HG02642 (cell line): ENCODE data around the gene CYP4B1.
"Not testable (repeated sequence)": the region's sequence is repeated elsewhere in the genome, so short reads cannot be mapped to it uniquely, and the experiment has no call there.

Source experiments
- ATAC-seq: cut with Tn5 transposase; IDR thresholded peaks from one replicate; pipeline ENCODE4 v1.9.1; 2021; ENCODE audit warnings: mild to moderate bottlenecking; ENCODE audit not compliant: unreplicated experiment, poor library complexity

The CYP4B1 gene

DNA sequence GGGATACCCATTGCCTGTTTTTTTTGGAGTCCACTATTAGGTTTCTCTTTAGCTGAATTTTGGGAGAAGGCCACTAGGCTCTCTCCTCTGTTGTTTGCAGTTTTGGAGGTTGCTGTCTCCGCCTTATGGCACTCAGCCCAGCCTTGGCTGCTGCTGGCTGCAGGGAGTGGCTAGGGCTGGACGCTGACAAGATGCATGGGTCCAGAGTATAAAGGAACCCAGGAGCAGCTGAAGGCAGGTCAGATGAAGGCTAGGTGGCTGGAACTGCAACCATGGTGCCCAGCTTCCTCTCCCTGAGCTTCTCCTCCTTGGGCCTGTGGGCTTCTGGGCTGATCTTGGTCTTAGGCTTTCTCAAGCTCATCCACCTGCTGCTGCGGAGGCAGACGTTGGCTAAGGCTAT lies at the start of gene CYP4B1:
CYP4B1 (plus strand) TSS at position 237 of the 400 bp plus-strand sequence; CDS start at position 273, 36 bp downstream.
- no peak for ATAC-seq

DNA sequence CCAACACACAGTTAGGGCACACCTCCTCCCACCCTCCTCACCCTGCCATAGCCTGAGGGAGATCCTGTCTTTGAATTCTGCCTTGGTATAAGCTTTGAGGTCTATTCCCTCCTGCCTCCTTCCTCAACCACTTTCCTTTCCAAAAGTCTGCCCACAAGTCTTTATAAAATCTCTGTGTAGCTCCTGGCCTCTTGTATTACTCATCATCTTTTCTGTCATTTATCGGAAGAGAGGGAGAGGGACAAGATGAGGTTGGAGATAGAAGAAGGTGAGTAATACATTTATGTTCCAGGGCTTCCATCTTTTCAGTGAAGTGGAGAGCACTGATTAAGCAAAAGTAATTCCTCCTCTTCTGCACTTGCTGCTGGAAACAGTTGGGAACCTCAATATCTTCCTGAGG lies 49.4 kb upstream of the CYP4B1 start:
- no peak for ATAC-seq

DNA sequence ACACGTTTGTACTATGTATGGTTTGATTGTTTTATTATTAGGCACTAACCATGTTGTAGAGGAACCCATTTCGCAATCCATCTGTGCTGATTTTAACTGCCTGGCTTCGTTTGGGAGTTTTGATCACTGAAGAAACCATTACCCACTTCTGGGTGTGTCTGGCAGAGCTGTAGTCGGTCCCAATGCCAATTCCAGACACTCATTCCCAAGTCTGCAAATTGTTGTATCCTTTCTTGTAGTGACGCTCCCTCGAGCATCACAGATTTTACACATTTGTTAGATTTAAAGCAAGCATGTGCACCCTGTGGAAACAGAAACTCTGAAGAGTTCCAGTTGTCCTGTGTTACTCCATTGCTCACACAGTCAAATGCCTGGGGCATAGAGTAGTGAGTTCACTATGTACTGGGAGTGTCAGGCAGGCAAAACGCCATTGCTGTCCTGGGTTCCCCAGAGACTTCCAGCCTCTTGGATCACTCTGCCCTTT lies 48.9 kb upstream of the CYP4B1 start:
- ATAC-seq, result no peak

DNA sequence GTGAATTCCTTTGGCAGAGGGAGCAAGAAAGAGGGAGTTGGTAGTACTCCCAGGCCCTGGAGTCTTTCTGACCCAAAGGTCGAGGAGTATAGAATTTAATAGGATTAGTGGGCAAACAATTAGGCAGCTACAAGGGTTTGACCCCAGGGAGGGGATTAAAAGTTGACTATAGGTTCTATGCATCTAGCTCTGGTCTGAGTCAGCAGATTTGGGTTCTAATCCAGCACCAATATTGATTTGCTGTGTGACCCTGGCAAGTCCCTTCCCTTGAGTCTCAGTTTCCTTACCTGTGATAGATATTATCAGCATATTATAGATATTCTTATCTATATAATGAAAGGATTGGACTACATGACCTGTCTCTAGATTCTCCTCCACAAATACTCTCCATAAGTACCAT lies 44.9 kb upstream of the CYP4B1 start:
- ATAC-seq, result no peak

DNA sequence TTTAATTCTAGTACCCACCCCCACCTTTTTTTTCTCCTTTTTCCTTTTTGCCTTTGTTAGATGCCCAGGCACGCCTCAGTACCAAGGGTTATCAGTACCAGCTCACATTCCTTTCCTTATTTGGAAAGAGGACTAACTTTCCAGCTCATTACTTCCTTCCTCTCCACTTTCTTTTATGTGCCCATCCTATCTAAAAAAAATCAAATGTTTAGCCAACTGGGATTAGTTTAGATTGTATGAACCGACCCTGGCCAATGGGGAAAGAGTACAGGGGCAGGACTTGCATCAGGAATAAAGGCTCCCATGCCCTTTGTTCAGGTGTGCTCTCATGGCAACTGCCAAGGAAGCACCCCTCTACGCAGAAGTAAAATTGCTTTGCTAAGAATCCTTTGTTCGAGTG lies 44.1 kb upstream of the CYP4B1 start:
- not testable (repeated sequence) for ATAC-seq

DNA sequence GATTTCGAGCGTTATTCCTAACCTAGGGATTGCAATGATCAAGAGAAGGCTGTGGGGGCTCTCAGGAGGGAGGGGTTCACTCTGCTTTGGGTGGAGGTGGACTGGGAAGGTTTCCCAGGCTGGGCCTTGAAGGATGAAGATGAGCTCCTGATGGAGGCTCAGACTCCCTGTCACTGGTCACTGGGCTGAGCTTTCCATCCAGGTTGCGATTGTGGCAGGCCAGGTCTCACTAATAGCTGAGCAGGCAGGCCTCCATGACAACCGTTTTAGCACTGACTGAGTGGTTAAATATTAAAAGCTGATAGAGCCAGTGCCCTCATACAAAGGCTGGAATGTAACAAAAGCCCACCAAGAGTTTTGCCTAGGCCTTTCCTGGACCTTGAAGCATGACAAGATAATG lies 43.7 kb upstream of the CYP4B1 start:
- ATAC-seq, result no peak

DNA sequence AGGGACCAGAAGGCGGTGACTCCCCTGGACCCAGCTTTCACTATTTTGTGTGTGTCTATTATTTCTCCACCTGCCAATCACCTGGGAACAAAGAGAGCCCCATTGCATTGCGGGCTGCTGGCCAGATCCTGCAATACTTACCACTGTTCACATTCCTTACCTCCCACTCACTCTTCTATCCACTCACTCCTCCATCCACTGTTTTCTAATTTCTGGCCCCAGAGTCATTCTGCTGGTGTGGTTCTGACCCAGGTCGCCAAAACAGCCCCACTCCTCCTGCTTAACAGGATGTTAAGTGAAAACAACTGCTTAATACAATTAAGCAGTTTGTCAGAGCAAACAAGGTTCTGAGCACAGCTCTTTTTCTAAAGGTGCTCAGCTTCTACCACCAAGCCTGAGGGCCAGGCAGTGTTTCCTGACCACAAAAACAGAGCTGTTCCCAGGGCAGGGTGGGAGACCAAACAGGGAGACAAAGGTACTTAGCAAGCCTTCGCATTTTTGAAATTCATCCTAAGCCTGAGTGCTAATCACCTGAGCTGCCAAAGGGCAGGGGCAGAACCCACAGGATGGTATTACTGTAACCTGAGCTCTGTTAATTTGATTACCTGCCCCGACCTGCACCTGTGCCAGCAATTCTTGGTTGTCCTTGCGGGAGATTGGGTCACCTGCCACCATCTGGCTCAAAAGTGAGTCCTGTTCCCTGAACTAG lies 41.4 kb upstream of the CYP4B1 start:
- ATAC-seq, result no peak

DNA sequence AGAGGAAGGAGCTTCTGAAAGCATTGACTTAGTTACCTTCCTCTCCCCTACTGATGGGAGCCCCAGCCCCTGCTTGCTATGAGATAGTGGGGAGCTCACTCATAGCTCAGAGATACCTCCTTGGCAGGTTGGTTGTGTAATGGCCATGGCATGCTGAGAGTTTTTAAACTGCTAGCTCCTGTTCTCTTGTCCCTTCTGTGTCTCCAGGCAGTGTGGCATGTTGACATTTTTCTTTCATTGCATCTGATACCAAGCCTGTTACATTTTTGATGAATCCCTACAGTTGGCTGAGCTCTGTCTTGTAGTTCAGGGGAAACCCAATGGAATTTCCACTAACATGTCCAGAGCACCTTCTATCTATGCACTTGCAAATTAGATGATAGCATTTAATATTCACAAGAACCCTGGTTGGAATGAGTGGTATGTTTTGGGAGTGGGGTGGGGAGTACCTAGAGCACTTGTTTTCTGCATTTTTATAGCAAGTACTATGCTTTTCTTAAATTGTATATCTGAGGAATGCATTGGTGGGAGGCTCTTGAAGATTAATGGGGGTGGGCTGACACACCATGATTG lies 40.8 kb upstream of the CYP4B1 start:
- no peak for ATAC-seq

DNA sequence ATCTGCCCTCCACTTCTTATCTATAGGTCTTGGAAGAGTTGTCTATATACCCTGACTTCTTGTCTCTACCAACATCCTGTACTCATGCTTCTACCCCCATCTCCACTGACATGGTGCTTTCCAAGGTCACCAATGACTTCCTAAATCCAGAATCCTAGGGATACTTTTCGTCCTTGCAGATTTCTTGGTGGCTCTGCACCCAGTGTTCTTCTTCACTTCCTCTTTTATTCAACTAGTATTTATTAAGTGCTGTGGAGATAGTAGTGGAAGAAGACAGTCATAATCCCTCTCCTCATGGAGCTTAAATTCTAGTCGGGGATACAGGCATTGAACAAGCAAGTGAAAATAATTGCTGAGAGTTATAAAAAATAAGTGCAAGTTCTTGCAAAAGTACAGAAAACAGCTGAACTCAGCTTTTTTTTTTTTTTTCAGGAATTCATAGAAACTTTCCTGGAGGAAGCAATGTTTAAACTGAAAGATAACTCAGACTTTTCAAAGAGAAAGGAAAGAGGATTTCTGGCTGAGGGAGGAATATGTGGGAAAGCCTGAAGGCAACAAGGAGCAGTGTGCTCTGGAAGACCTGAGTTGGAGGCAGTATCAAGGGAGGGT lies 38.2 kb upstream of the CYP4B1 start:
- ATAC-seq, result no peak

DNA sequence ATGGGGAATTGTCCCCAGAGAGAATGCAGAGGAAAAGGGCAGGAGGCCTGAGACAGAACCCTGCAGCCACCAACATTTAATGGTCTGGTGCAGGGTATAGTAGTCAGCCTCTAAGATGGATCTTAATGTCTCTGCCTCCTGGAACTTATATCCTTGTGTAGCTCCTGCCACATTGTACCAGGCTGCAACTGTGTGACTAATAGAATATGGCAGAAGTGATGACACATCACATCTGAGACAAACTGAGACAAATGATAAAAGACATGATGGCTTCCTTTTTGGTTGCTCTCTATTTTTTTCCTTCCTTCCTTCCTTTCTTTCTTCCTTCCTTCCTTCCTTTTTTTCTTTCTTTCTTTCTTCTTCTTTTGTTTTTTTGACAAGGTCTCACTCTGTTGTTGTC lies 37.1 kb upstream of the CYP4B1 start:
- no peak for ATAC-seq

DNA sequence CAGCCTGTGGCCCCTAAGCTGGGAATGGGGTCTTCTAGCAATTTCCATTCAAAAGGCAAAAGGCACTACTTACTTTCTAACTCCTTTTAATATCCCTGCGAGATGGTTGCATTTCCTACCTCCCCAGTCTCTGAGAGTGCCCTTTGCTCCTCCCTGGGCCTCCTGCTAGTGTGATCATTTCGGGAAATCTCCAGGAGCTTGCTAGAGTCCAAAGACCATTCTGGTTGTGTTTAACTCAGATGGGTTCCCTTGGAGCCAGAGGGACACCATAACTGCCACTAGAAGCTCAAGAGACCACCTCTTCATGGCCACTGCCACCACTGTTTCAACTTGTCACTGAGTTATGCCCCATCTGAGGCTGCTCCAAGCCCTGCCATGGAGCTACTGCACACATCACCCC lies 34.4 kb upstream of the CYP4B1 start:
- ATAC-seq, result no peak

DNA sequence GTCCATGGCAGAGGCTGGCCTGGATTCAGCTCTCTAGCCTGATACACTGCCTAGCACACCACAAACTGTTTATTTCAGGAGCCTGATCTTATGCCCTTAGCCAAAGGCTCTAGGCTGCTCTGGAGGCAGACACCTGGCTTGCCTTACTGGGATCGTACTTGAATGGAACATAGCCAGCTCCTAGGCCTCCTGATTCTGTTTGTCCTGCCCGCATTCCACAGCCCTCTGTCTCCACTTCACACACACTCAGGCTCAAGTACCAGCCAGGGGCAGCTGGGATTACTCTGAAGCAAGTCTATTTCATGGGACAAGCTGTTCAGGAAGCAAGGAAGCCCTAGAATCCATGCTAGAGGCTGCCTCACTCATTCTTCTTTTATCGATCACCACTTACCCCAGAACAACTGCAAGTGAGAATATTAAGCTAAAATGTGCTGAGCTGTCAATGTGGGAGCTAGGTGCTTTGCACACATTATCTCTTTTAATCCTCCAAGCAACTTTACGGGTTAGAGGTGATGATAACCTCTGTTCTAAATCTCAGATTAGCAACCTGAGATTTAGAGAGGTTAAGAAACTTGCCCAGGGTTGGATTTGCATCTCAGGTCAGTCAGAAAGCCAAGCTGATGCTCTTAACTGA lies 31.1 kb upstream of the CYP4B1 start:
- ATAC-seq, result no peak

DNA sequence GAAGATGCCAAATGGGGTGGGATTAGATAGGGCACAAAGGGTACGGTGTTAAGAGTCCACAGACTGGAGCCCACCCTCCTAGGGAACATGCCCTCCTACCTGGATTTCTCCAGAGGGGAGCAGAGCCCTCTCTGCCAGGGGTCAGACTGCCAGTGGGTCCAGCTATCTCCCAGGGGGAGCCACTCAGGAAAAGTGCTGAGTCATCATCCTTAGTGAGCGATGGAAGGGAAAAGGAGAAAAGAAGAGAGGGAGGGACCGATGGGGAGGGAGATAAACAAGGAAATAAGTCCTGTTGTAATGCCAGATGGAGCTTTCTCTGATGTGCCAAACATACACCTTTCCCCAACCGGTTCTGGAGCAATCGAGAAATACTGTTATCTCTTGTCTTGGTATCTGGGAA lies 30.4 kb upstream of the CYP4B1 start:
- ATAC-seq, result no peak

DNA sequence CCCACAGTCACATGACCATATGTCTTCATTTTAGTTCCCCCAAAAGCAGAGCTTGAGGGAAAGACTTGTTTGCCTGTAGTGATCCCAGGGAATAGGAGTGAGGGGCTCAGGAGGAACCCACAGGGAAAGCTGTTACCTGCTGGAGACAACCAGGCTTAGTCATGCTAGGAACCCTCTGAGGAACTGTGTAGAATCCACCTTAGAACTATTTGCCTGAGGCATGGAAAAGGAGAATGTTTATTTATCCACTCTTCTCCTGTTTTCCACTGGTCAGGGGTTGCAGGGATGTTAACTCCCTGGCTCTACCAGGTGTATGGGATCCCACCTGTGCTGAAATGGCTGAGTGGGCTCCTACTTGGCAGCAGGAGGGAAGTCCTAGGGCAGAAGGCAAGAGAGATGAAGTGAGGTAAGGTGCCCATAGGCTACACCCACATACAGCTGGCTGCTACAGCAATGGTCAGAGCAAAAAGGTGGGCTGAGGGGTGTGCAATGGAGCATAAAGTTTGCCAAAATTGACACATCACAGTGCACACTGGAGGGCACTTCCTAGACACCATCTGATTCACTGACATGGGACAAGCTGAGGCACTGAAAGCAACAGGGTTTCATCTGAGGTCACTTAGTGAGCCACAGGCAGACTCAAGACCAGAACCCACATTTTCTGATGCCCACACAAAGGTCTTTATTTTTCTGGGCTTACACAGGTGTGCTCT lies 29.7 kb upstream of the CYP4B1 start:
- no peak for ATAC-seq

DNA sequence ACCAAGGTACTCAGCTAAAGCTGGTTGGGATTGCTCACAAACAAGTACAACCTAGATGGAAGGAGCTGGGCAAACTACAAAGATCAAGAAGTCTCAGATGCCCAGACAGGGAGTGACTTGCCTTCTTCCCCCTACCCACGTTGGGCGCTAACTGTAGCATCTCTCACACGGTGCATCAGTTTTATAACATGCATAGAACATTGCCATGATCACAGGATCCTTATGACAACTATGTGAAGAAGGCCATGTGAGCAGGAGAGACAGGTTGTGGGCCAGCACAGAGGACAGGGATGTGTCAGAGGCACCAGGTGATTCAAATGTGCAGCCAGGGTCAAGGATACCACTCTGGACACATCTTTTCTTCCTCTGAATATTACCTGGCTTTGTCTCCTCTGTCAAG lies 28.3 kb upstream of the CYP4B1 start:
- ATAC-seq, result no peak

DNA sequence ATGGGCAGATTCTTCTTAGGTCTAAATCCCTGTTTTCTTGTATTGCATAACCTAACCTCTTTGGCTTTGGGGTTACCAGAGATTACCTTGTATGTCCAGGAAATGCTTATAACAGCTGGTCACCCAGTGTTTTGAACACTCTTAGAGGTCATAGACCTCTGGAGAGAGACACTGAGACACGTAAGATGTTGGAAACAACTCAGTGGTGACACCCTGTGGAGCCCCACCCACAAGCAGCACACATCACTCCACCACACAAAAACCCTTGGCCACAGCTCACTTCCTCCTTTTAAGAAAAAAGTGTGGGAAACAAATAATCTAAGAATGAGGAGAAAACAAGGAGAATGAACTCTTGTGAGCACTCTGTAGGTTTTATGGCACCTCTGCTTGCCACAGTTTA lies 26.3 kb upstream of the CYP4B1 start:
- ATAC-seq, result no peak

DNA sequence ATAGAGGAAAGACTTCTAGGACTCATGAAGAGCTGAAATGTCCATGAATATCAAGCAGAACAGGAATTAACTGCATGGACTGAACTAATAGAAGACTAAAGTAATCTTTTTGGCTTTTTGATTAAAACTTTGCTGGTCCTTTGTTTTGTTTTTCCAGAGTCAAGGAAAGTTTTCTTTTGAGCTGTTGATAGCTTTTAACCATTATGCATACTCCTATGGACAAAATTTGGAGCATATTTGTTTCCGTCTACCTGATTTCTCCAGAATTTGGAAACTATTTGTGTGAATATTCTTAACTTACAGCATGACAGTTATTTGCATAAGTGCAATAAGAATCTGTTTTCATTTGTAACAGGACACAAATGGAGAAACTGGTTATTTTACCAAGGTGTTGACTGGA lies 24.5 kb upstream of the CYP4B1 start:
- ATAC-seq, result no peak

DNA sequence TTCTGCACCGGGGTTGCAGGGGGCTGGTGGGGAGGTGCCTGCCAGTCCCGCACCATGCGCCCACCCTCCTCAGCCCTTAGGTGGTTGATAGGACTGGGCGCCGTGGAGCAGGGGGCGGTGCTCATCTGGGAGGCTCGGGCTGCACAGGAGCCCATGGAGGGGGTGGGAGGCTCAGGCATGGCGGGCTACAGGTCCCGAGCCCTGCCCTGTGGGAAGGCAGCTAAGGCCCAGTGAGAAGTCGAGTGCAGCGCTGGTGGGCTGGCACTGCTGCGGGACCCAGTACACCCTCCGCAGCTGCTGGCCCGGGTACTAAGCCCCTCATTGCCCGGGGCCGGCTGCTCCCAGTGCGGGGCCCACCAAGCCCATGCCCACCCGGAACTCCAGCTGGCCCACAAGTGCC lies 20.4 kb upstream of the CYP4B1 start:
- not testable (repeated sequence) for ATAC-seq

DNA sequence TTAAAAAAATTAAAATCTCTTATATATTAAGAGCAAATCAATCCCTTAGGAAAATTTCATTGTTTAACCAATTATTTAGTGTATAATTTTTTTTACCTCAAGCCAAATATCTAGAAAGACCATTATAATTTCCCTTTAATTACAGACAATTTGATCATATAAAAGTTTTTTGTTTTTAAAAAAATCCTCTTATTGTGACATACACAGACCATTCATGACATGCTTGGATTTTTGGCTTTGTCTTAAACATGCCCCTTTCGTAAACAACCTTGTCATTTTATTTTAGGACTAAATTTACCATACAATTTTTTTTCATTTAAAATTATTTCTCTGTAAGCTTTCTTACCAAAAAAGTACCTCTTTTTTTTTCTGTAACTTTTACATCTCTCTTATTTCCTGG lies 14.2 kb upstream of the CYP4B1 start:
- ATAC-seq, result no peak

DNA sequence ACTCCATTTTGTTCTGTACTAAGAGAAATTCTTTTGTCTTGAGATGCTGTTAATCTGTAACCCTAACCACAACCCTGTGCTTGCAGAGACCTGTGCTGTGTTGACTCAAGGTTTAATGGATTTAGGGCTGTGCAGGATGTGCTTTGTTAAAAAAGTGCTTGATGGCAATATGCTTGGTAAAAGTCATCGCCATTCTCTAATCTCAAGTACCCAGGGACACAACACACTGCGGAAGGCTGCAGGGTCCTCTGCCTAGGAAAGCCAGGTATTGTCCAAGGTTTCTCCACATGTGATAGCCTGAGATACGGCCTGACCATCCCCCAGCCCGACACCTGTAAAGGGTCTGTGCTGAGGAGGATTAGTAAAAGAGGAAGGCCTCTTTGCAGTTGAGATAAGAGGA lies 10.2 kb upstream of the CYP4B1 start:
- not testable (repeated sequence) for ATAC-seq
